Subcutaneous adipose tissue (tissue), 4 donors: ENCODE measurements around the gene EHD4. TPM values are rescaled to one million over a fixed set of nuclear protein-coding genes. Genes with fewer than 3 reads are reported as not detected.

Source experiments
- total RNA-seq, 4 donors: library from RNA; depleted of rRNA; stranded (reverse); fragments of >200 nt; gene quantifications; one replicate each; pipeline ENCODE4 v1.1.0, GENCODE V29; 2016
- TF ChIP-seq, protein P1 (sequence below): fragments of 450-650 bp; IDR thresholded peaks from one replicate; pipeline ENCODE4 v1.5.1; 2016; ENCODE audit warnings: low read depth, mild to moderate bottlenecking, control low read depth, antibody characterized with exemption, moderate library complexity

The EHD4 gene
- total RNA-seq, 4 donors from 2014 or later = 24.8 to 43.2 (median 33.0) TPM

DNA sequence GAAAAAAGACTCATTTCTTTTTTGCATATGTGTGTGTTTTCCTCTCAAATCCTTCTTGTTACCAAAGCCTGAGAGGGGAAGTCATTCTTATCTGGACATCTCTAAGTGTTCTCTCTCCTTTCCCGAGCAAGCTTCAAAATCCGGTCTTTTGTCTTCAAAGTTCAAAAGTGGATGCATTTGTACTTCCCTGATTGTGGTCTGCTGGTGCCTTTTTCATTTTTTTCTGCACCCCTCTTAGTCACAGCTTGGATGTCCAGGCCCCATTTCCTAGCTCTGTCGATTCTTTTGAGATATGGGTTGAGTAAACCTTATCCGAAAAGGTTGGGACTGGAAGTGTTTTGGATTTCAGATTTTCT lies 34.8 kb downstream of the EHD4 start:
- TF ChIP-seq, protein P1, sequence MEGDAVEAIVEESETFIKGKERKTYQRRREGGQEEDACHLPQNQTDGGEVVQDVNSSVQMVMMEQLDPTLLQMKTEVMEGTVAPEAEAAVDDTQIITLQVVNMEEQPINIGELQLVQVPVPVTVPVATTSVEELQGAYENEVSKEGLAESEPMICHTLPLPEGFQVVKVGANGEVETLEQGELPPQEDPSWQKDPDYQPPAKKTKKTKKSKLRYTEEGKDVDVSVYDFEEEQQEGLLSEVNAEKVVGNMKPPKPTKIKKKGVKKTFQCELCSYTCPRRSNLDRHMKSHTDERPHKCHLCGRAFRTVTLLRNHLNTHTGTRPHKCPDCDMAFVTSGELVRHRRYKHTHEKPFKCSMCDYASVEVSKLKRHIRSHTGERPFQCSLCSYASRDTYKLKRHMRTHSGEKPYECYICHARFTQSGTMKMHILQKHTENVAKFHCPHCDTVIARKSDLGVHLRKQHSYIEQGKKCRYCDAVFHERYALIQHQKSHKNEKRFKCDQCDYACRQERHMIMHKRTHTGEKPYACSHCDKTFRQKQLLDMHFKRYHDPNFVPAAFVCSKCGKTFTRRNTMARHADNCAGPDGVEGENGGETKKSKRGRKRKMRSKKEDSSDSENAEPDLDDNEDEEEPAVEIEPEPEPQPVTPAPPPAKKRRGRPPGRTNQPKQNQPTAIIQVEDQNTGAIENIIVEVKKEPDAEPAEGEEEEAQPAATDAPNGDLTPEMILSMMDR = no peak

DNA sequence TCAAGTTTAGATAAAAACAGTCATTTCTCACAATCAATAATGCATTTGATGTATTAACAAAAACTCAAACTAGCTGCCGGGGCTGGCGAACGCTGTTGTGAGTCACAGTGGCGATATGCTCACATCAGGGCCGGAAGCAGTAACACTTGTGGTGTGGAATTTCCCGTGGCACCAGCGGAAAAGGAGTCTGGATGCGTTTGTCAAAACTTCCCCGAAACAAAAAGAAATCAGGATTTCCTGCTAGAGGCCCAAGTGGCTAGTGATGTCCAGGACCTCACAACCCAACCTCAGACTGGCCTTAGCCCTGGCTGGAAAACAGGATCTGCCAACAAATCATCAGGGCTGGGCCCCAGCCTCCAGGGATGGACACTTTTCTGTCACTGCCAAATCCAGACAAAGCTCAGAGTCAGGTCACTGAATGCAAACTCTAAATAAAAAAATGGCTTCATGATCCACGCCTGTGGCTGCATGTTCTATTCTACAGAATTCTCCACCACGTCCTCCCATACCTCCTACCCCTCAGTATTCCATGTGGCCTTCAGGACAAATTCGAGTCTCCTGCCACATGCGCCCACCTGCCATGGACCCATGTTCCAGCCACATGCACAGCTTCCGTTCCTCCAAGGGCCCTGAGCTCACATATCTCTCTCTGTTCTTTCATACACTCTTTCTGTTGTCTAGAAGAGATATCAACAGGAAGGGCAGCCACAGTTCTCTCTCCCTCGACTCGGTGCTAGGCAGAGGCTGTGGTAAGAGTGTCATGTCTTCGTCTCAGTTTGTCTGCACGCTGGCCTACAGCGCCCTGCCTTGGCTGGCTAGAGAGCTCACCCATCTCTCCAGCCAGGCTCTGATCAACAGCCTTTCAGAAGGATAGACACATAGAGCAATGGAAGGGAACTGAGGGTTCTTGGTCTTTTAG lies 35.4 kb downstream of the EHD4 start:
- TF ChIP-seq, protein P1 = no peak

DNA sequence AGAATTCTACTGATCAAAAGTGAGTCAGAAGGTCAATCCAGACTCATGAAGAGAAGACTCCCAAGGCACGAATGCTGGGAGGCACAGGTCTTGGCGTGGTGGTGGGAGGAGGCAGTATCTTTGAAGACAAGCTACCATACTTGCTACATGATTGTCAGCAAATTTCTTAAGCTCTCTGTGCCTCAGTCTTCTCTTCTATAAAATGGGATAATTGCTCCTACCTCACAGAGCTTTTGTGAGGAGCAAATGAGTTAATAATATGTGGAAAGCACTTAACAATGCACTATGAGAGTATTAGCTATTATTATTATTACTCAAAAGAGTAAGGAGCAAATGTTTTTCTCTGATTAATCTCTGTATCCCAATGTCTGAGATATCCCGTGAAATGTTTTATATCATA lies 36.2 kb downstream of the EHD4 start:
- TF ChIP-seq, protein P1 = no peak

DNA sequence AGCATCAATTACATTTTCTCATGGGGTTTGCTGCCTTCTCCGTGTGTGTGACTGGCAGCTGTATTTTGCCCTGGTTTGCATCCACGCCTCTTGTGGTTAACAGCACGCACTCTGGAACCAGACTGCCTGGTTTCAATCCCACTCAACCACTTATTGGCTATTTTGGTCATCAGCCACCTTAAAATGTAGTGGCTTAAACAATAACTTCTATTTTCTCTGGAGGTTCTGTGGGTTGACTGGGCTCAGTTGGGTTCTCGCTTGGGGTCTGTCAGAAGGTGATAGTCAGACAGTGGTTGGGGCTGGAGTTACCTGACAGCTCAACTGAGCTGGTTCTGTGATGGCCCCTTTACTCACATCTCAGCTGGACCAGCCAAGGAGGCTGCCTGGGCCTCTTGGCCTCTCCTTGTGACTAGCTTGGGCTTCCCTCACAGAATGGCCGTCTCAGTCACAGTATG lies 36.8 kb downstream of the EHD4 start:
- TF ChIP-seq, protein P1 = no peak

DNA sequence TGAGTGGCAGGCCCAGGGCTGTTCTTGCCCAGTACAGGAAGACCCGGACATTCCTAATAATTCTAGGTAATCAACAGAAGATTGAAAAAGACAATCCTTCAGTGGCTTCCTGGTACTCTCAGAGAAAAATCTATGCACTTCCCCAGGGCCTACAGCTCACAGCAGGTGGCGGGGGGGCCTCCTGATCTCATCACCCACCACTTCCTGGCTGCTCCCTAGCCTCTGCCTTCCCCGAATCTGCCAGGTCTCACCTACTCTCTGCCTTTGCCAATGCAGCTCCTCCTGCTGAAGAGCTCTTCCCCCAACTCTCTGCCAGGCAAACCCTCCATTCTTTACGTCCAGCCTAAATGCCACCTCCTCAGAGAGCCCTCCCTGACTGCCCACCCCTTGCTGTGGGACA lies 37.5 kb downstream of the EHD4 start:
- TF ChIP-seq, protein P1 = no peak

DNA sequence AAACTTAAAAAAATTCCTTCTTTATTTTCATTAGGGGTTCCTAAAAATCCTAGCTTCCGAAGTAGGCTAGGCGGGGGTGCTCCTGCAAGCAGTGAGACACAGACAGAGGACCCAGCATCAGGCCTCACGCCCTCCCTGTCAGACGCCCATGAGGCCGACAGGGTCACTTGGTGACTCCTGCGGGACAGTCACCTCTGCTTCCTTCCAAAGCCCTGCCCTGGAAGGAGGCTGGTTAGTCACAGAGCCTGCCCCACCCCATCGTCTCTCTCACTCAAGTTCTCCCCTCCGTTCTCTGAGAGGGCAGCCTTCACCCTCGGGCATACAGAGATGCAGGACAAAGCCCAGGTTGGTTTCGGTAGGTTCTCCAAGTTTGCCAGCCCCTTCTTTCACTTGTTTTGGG lies 38.6 kb downstream of the EHD4 start:
- TF ChIP-seq, protein P1 = no peak

DNA sequence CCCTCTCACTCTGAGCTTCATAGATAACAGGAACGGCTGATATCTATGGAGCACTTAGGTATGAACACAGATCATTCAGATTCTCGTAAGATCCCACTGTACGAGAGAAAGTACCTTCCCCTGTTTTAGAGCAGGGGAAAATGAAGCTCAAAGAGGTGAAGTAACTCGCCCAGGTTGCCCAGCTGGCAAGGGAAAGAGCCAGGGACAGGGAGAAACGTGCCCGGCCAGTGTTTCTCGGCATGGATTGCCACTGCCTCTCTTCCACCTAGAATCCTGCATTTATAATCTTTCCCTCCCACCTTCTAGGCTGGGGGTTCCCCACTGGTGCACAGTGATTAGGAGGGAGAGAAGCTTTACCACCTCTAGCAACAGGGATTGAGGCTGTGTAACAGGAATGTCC lies 39.0 kb downstream of the EHD4 start:
- TF ChIP-seq, protein P1 = no peak
